Activated naive CD8-positive, alpha-beta T cell (primary cell): ENCODE measurements around the gene ASTN2.

Experiments used
- H3K27ac Mint-ChIP-seq: one replicate; pipeline ENCODE4 v1.8.0; 2021; ENCODE audit warnings: mixed read lengths
- H3K27me3 Mint-ChIP-seq: one replicate; pipeline ENCODE4 v1.8.0; 2021; ENCODE audit warnings: mixed read lengths
- H3K36me3 Mint-ChIP-seq: one replicate; pipeline ENCODE4 v1.8.0; 2021; ENCODE audit warnings: mixed read lengths
- H3K4me1 Mint-ChIP-seq: one replicate; pipeline ENCODE4 v1.8.0; 2021; ENCODE audit warnings: low read depth, mixed read lengths
- H3K4me3 Mint-ChIP-seq: one replicate; pipeline ENCODE4 v1.8.0; 2021; ENCODE audit warnings: mild to moderate bottlenecking, mixed read lengths
- H3K9me3 Mint-ChIP-seq: one replicate; pipeline ENCODE4 v1.8.0; 2021; ENCODE audit warnings: low read depth, mixed read lengths

Gene ASTN2

DNA sequence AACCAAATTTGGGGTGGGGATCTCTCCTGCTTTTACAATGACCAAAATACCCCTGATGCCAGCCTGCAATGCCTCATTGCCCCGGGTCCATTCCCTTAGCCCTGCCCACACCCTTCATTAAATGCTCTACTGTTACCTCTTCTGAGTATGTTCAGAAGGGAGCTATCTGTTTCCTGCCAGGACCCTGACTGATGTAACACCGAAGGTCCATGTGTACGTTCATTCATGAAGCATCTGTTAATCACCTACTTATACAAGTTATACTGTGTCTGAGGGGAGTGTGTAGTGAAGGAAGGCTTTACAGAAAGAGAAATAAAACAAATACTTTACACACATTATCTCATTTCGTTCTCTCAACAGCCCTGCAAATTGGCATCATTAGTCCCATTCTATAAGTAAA lies 51.9 kb downstream of the ASTN2 start:
- Mint-ChIP-seq H3K4me1 (no peaks in the 10 kb centered on the region), H3K27ac (no peak overlapping the region), H3K9me3 (peaks cover 7% of the 10 kb centered on the region), H3K27me3 (no peaks in the 10 kb centered on the region), H3K4me3 (no peak overlapping the region), H3K36me3 (no peaks in the 10 kb centered on the region)

- no peaks in the 10 kb centered on the region for H3K36me3 Mint-ChIP-seq
- H3K4me1 Mint-ChIP-seq = no peaks in the 10 kb centered on the region
- no peak overlapping the region for H3K4me3 Mint-ChIP-seq
- H3K27ac Mint-ChIP-seq = no peak overlapping the region
- no peaks in the 10 kb centered on the region for H3K27me3 Mint-ChIP-seq
- peaks cover 7% of the 10 kb centered on the region for H3K9me3 Mint-ChIP-seq
These were observed 54.9 kb downstream of the ASTN2 start for GRCh38 chr9:117359910-117360309.

DNA sequence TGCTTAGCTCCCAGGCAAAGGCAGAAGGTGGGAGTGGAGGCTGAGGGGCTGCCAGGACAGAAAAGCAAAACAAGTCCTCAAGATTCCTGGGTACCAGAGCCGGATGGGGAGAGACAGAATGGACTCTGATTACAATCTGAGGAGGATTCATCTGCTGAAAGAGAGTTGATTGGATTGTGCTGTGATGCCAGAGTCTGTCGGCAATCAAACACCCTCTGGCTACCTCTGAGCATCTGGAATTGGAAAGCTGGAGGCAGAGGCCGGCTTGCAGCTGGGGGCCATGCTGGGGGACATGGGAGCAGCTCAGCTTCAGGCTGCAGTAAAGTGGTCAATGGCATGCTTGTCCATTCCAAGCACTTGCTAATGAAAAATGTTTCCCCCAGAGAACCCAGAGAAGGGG lies 59.3 kb downstream of the ASTN2 start:
- Mint-ChIP-seq H3K27ac (no peak overlapping the region), H3K4me3 (no peak overlapping the region), H3K9me3 (no peaks in the 10 kb centered on the region), H3K27me3 (no peaks in the 10 kb centered on the region), H3K36me3 (no peaks in the 10 kb centered on the region), H3K4me1 (no peaks in the 10 kb centered on the region)

DNA sequence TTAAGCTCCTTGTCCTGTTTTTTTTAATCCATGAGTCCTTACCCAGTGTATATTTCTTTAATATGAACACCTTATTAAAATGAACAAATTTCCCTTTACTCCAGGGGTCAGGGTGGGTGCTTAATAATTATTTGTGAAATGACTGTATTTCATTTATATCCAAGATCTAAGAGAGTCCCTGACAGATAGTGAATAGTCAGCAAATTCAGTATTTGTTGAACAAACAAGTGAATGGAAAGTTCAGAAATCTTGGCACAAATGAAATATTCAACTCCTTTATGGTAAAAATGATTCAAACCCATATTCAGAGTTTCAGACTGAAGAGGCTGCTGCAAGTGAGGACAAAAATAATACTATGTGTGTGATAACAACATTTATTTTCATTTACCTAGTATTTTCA lies 59.9 kb downstream of the ASTN2 start:
- H3K27ac Mint-ChIP-seq = no peak overlapping the region
- H3K4me1 Mint-ChIP-seq = no peaks in the 10 kb centered on the region
- H3K9me3 Mint-ChIP-seq = no peaks in the 10 kb centered on the region
- H3K27me3 Mint-ChIP-seq = no peaks in the 10 kb centered on the region
- H3K4me3 Mint-ChIP-seq = no peak overlapping the region
- no peaks in the 10 kb centered on the region for H3K36me3 Mint-ChIP-seq

- Mint-ChIP-seq H3K4me3 (no peak overlapping the region), H3K4me1 (no peaks in the 10 kb centered on the region), H3K9me3 (no peaks in the 10 kb centered on the region), H3K27me3 (no peaks in the 10 kb centered on the region), H3K27ac (no peak overlapping the region), H3K36me3 (no peaks in the 10 kb centered on the region)
These were observed 60.5 kb downstream of the ASTN2 start for GRCh38 chr9:117354244-117354847.

DNA sequence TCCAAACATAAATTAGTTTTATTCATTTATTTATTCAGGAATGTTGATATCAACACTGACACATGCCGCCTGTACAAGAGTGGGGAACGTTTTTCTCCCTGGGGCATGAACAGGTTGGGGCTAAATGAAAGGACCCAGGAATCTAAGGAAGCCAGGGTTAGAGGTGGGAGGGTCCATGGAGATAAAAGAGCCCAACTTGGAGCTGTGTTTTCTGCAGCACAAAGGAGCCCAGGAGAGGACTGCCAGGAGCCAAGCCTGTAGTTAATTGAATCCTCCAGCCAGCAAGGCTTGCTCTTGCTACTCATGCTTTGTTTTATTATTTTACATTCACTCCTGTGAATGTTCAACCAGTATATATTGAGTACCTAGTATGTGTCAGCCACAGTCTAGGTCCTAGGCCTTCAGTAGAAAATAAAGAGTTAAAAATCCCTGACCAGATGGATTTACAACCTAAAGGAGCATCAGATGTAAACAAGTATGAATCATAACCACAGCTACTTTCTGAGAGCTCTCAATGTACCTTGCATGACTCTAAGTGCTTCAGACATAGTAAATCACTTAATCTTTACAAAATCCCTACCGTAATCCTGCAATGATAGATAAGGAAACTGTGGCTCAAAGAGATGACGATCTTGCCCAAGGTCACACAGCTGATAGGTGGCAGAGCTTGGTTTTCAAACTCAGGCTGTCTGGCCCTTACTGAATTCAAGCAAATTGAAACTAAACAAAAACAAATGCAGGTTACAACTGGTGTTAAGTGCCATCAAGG lies 69.8 kb downstream of the ASTN2 start:
- Mint-ChIP-seq H3K27me3 (no peaks in the 10 kb centered on the region), H3K36me3 (no peaks in the 10 kb centered on the region), H3K9me3 (no peaks in the 10 kb centered on the region), H3K27ac (no peak overlapping the region), H3K4me1 (peaks cover 2% of the 10 kb centered on the region), H3K4me3 (no peak overlapping the region)

DNA sequence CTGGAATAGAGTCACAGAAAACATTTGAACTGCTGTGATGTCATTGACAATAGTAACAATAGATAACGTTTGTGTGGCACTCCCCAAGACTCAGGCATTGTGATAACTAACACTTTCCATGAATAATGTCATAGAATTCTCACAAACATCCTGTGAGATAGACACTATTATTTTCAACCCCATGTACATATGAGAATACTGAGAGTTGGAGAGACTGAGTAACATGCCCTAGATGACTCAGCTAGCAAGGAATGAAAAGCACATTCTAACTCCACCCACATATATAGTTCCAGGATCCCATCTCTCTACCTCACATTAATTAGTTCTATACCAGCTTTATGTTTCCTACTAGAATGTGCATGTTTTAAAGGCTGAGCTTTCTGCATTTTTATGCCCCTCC lies 71.4 kb downstream of the ASTN2 start:
- Mint-ChIP-seq H3K4me3 (no peak overlapping the region), H3K4me1 (peaks cover 2% of the 10 kb centered on the region), H3K9me3 (no peaks in the 10 kb centered on the region), H3K36me3 (no peaks in the 10 kb centered on the region), H3K27ac (no peak overlapping the region), H3K27me3 (no peaks in the 10 kb centered on the region)

GRCh38 chr9:117341151-117341550 lies 73.7 kb downstream of the ASTN2 start:
- no peak overlapping the region for H3K4me3 Mint-ChIP-seq
- no peak overlapping the region for H3K27ac Mint-ChIP-seq

DNA sequence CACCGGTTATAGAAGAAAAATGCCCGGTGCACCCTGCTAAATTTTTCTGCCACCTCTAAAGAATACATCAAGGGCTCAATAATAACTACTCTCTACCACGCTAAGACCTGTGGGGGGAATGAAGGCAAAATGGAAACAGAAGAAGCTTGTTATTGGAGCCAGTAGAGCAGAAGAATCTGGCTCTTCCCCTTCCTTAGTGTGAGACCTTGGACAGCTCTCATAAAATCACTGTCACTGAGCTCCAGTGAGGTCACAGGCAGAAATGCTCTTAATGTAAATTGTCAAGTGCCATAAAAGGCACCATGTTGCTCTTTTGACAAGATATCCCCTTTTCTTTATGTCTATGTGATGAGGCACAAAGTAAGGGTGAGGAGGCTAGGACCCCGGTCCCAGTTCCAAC lies 74.4 kb downstream of the ASTN2 start:
- no peak overlapping the region for H3K27ac Mint-ChIP-seq
- H3K27me3 Mint-ChIP-seq = no peaks in the 10 kb centered on the region
- H3K4me3 Mint-ChIP-seq = no peak overlapping the region
- H3K4me1 Mint-ChIP-seq = peaks cover 2% of the 10 kb centered on the region
- no peaks in the 10 kb centered on the region for H3K36me3 Mint-ChIP-seq
- H3K9me3 Mint-ChIP-seq = no peaks in the 10 kb centered on the region

More at GRCh38 chr9:117341151-117341550, 73.7 kb downstream of the ASTN2 start:
- Mint-ChIP-seq H3K4me1 (peaks cover 2% of the 10 kb centered on the region), H3K9me3 (no peaks in the 10 kb centered on the region), H3K36me3 (no peaks in the 10 kb centered on the region), H3K27me3 (no peaks in the 10 kb centered on the region)

DNA sequence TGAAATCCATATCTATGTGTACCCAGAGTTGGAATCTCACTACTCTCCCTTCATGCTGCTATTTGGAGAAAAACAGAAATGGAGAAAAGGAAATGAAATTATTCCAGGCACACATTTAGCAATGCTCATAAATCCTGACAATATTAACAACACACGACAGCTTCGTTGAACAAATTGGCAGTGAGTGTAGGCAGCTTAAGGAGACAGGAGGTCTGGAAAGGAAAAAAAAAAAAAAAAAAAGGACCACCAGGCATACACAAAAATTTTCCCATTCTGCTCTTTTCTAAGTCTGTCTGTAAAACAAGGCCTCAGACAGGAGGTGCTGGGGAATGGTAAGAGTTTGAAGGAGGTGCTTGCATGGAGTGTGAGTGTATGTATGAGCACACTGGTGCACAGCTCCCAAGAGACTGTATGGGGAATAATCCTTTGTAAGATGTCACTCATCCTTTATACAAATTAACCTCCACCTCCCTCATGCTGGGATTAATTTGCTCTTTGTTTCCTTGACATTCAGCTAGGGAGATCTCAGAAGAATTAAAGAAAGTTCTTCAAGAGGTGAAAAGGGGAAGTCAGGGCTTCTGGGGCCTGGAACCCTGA lies 78.9 kb downstream of the ASTN2 start:
- Mint-ChIP-seq H3K36me3 (no peaks in the 10 kb centered on the region), H3K4me3 (no peak overlapping the region), H3K27me3 (no peaks in the 10 kb centered on the region), H3K27ac (no peak overlapping the region), H3K9me3 (no peaks in the 10 kb centered on the region), H3K4me1 (no peaks in the 10 kb centered on the region)

DNA sequence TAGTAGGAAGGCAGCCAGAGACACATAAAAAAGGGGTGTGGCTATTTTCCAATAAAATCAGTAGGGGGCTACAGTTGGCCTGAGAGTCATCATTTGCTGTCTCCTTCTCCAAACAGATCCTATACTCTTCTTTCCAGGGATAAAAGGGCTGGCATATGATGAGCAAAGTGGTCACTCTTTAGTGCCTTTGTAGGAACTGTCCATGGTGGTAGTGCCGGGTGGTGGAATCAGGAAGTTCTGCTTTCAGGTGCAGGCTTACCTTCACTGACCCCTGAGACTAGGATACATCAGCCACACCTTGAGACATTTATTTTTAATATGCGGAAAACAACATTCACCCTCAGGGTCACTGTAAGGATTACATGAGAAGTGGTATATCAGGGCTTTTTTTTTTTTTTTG lies 80.8 kb downstream of the ASTN2 start:
- Mint-ChIP-seq H3K36me3 (no peaks in the 10 kb centered on the region), H3K4me1 (no peaks in the 10 kb centered on the region), H3K27me3 (no peaks in the 10 kb centered on the region), H3K27ac (no peak overlapping the region), H3K4me3 (no peak overlapping the region), H3K9me3 (no peaks in the 10 kb centered on the region)

DNA sequence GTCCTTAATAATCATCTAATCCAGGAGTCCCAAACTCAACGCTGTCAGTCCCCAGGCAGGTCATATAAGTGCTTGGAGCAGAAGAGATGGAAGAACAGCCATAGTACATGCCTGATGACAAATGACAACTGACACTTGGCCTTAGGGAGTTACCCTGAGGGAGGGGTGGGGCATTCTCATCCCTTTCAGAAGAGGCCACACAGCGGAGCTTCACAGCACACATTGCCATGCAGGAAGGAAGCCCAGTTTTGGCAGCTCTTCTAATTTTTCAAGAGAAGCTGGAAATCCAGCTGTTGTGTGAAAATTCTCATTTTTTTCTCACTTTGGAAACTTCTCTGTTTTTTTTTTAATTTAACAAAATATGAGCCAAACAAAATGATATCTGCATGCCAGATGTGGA lies 89.0 kb downstream of the ASTN2 start:
- Mint-ChIP-seq H3K27ac (no peak overlapping the region), H3K27me3 (no peaks in the 10 kb centered on the region), H3K9me3 (peaks cover 9% of the 10 kb centered on the region), H3K4me3 (no peak overlapping the region), H3K36me3 (no peaks in the 10 kb centered on the region), H3K4me1 (no peaks in the 10 kb centered on the region)

GRCh38 chr9:117325110-117325731 lies 89.6 kb downstream of the ASTN2 start:
- Mint-ChIP-seq H3K27me3 (no peaks in the 10 kb centered on the region), H3K4me1 (no peaks in the 10 kb centered on the region), H3K27ac (no peak overlapping the region), H3K36me3 (no peaks in the 10 kb centered on the region), H3K9me3 (peaks cover 9% of the 10 kb centered on the region), H3K4me3 (no peak overlapping the region)

DNA sequence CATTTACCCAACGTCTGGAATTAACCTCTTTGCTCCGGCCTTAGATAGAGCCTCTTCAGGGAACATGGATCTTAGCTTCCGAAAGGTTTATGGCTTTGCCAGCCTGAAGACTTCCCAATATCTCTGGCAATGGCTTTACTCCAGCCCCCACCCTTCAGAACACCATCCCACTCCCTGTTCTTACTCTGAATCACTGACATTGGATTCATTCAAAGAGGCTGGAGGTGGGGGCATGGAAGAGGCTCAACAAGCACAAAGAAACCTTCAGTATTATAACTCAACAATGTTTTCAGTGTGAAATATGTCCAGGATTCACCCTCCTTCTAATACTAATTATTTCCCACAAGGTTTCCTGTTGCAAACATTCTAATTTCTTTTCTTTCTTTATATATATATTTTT lies 91.5 kb downstream of the ASTN2 start:
- Mint-ChIP-seq H3K27ac (no peak overlapping the region), H3K4me3 (no peak overlapping the region), H3K4me1 (no peaks in the 10 kb centered on the region), H3K27me3 (no peaks in the 10 kb centered on the region), H3K9me3 (peaks cover 9% of the 10 kb centered on the region), H3K36me3 (no peaks in the 10 kb centered on the region)

- no peak overlapping the region for H3K4me3 Mint-ChIP-seq
- H3K9me3 Mint-ChIP-seq = no peaks in the 10 kb centered on the region
- H3K27me3 Mint-ChIP-seq = peaks cover 3% of the 10 kb centered on the region
- H3K27ac Mint-ChIP-seq = no peak overlapping the region
- H3K36me3 Mint-ChIP-seq = no peaks in the 10 kb centered on the region
- no peaks in the 10 kb centered on the region for H3K4me1 Mint-ChIP-seq
These were observed 97.7 kb downstream of the ASTN2 start for GRCh38 chr9:117317192-117317591.
